B cell (primary cell): Measurements from ENCODE around the gene ASMTL.

Experiments used
- CTCF ChIP-seq: fragments of 200-600 bp; IDR thresholded peaks from one replicate; pipeline ENCODE4 v1.8.0; 2022; ENCODE audit warnings: antibody characterized with exemption, mild to moderate bottlenecking
- EZH2 ChIP-seq: IDR thresholded peaks from 2 replicates; pipeline ENCODE4 v1.6.1; 2012; ENCODE audit warnings: borderline replicate concordance, low read depth, mild to moderate bottlenecking, moderate library complexity, low read length; ENCODE audit not compliant: insufficient read depth, poor library complexity, severe bottlenecking

DNA sequence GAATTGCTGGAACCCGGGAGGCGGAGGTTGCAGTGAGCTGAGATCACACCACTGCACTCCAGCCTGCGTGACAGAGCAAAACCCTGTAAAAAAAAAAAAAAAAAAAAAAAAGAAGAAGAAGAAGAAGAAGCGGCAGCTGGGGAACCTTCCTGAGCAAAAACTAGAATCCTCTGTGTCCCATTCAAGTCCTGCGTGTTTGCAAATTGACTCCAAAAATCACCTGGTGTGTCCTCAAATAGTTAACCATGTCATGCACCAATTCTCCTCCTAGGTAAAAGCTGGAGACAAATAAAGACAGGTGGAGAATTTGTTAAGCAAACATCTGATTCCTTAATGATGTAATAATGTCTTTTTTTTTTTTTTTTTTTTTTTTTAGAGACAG, 31.9 kb upstream of the ASMTL start:
- TF ChIP-seq CTCF (no peak), EZH2 (no peak)
